Measurements from ENCODE around the gene PCBP2. TPM values are rescaled to one million over a fixed set of nuclear protein-coding genes. Genes with fewer than 3 reads are reported as not detected.
"Not testable (repeated sequence)": the region's sequence is repeated elsewhere in the genome, so short reads cannot be mapped to it uniquely, and the experiment has no call there.

The PCBP2 gene
- total RNA-seq, 1 donor from 2014 or later: 350 TPM

DNA sequence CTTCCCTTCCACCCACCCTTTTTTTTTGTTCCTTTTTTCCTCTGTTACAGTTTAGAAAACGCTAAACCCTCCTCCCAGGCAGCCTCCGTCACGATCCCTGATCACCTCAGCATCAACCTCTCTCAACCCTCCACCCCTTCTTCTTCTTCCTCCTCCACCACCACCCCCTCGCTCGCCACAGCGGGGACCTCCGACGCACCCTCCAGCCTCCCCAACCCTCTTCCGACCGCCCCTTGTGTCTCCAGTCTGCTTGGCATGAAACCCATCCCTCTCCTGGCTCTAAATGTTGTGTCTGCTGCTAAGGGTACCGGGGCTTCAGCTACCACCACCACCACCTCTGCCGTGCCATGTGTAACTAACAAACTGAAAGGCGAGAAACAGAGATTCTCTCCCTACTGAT, 22.9 kb downstream of the PCBP2 start:
- H3K36me3 ChIP-seq (ENCODE audit: control insufficient read depth, insufficient read depth, low read length): no peaks in the 10 kb centered on the region
- TF ChIP-seq, protein P1, sequence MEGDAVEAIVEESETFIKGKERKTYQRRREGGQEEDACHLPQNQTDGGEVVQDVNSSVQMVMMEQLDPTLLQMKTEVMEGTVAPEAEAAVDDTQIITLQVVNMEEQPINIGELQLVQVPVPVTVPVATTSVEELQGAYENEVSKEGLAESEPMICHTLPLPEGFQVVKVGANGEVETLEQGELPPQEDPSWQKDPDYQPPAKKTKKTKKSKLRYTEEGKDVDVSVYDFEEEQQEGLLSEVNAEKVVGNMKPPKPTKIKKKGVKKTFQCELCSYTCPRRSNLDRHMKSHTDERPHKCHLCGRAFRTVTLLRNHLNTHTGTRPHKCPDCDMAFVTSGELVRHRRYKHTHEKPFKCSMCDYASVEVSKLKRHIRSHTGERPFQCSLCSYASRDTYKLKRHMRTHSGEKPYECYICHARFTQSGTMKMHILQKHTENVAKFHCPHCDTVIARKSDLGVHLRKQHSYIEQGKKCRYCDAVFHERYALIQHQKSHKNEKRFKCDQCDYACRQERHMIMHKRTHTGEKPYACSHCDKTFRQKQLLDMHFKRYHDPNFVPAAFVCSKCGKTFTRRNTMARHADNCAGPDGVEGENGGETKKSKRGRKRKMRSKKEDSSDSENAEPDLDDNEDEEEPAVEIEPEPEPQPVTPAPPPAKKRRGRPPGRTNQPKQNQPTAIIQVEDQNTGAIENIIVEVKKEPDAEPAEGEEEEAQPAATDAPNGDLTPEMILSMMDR (IDR thresholded peaks at IDR 0.05; ENCODE audit: insufficient read depth, low read length, poor library complexity, severe bottlenecking): no peak
- DNase-seq (ENCODE audit: low read depth): no peak
- H3K4me3 ChIP-seq (ENCODE audit: low read depth, low read length): no peak overlapping the region
- no peaks in the 10 kb centered on the region for H3K27me3 ChIP-seq (ENCODE audit: control insufficient read depth, insufficient read depth, low read length)

DNA sequence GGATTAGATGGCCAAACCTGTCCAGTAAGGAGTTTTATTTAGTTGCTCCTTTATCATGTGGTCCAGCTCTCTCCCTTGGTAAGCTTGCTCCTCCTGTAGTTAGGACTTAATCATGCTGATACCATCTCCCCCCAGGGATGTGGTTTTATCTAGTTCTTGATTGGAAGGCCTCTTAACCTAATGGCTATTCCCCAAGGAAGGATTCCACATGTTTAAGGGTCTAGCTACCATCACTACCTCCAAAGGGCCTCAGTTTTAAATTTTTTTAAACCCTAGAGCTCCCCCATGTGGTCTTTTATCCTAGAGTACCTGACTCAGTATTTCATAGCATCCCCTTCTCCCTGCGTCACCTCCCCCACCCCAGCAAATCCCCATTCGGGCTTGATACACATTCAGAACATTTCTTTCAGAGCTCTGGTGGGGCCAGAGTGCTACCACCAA, 24.9 kb downstream of the PCBP2 start:
- Histone ChIP-seq H3K36me3 (ENCODE audit: control insufficient read depth, insufficient read depth, low read length) (no peaks in the 10 kb centered on the region), H3K4me3 (ENCODE audit: low read depth, low read length) (no peak overlapping the region), H3K27me3 (ENCODE audit: control insufficient read depth, insufficient read depth, low read length) (no peaks in the 10 kb centered on the region)
- DNase-seq (ENCODE audit: low read depth): no peak
- TF ChIP-seq, protein P1 (IDR thresholded peaks at IDR 0.05; ENCODE audit: insufficient read depth, low read length, poor library complexity, severe bottlenecking): peak; percentile 40

DNA sequence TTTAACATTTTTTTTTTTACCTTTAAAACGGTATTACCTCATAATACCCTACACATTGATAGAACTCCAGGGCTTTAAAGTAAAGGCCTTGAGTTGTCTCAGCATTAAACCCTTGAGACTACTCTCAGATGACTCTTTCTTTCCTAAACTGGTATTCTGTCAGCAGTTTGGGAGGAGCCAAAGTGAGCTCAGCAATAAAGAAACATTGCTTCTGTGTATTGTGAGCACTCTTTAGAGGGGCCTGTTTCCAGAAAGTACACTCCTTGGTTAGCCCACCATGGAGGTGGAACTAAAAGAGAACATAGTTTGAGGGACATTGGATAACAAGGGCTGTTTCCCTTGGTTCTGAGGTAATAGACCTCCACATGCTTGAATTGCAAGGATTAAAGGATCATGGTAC, 27.0 kb downstream of the PCBP2 start:
- DNase-seq (ENCODE audit: low read depth): no peak
- H3K36me3 ChIP-seq (ENCODE audit: control insufficient read depth, insufficient read depth, low read length): peaks cover 4% of the 10 kb centered on the region

DNA sequence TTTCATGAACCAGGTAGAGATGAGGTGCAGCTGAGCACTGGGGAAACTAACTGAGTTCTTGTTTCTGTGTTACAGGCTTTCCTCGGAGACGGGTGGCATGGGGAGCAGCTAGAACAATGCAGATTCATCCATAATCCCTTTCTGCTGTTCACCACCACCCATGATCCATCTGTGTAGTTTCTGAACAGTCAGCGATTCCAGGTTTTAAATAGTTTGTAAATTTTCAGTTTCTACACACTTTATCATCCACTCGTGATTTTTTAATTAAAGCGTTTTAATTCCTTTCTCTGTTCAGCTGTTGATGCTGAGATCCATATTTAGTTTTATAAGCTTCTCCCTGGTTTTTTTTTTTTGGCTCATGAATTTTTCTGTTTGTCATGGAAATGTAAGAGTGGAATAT, 27.4 kb downstream of the PCBP2 start:
- no peaks in the 10 kb centered on the region for H3K27me3 ChIP-seq (ENCODE audit: control insufficient read depth, insufficient read depth, low read length)
- H3K4me3 ChIP-seq (ENCODE audit: low read depth, low read length): no peak overlapping the region
- TF ChIP-seq, protein P1 (IDR thresholded peaks at IDR 0.05; ENCODE audit: insufficient read depth, low read length, poor library complexity, severe bottlenecking): no peak
- peaks cover 6% of the 10 kb centered on the region for H3K36me3 ChIP-seq (ENCODE audit: control insufficient read depth, insufficient read depth, low read length)
- DNase-seq (ENCODE audit: low read depth): no peak

More for the DNA sequence above, 27.0 kb downstream of the PCBP2 start:
- Histone ChIP-seq H3K4me3 (ENCODE audit: low read depth, low read length) (no peak overlapping the region), H3K27me3 (ENCODE audit: control insufficient read depth, insufficient read depth, low read length) (no peaks in the 10 kb centered on the region)
- TF ChIP-seq, protein P1 (IDR thresholded peaks at IDR 0.05; ENCODE audit: insufficient read depth, low read length, poor library complexity, severe bottlenecking): no peak

DNA sequence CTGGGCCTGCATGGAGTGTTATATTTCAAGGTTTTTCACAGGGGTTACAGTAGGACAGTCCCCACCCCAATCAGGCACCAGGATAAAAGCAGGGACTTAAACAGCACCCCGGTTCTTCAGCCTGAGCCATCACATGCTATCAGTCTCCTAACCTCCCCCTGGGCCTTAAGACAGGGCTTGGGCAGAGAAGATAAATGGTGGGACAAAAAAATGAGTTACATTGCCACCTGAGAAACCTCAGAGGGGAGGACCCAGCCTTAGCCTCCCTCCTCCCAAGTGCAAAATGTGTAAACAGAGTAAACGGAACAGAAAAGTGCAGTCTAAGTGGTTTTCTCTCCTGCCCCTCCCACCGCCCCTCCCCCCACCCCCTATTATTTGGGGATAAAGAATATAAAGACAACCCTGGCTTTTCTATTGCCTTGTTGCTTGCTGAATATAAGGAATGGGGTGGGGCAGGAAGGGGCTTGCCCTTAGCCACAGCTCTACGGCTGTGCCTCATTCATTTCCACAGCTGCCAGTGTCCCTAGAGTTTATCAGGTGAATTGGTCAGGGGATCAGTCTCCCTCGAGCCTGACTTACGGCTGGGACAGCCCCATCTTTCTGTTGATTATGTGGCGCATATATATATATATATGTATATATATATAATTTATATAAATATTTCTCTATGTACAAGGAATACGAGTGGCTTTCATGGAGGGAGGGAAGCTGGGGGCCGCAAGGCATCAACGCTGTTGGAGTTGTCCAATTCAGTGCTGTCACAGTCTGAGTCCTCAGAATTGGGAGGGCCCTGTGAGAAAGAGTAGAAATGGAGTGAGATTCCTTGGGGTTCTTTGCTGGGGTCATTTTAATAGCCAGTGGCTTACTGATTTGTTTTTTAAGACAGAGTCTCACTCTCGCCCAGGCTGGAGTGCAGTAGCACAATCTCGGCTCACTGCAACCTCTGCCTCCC, 28.9 kb downstream of the PCBP2 start:
- TF ChIP-seq, protein P1 (IDR thresholded peaks at IDR 0.05; ENCODE audit: insufficient read depth, low read length, poor library complexity, severe bottlenecking): no peak
- no peak overlapping the region for H3K4me3 ChIP-seq (ENCODE audit: low read depth, low read length)
- no peaks in the 10 kb centered on the region for H3K27me3 ChIP-seq (ENCODE audit: control insufficient read depth, insufficient read depth, low read length)
- DNase-seq (ENCODE audit: low read depth): no peak
- H3K36me3 ChIP-seq (ENCODE audit: control insufficient read depth, insufficient read depth, low read length): peaks cover 8% of the 10 kb centered on the region

DNA sequence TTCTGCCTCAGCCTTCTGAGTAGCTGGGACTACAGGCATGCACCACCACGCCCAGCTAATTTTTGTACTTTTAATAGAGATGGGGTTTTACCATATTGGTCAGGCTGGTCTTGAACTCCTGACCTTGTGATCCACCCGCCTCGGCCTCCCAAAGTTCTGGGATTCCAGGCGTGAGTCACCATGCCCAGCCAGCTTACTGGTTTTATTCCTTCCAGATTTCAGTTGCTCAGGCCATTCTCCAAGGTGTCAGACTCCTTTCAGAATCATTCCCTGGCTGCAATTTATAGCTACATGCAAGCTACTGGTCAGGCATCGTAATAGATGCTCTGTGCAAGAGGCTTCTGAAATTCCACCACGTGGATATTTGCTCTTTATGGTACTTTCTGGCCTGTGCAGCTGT, 29.6 kb downstream of the PCBP2 start:
- H3K4me3 ChIP-seq (ENCODE audit: low read depth, low read length); DNase-seq (ENCODE audit: low read depth); H3K27me3 ChIP-seq (ENCODE audit: control insufficient read depth, insufficient read depth, low read length); H3K36me3 ChIP-seq (ENCODE audit: control insufficient read depth, insufficient read depth, low read length): not testable (repeated sequence)
